Natural killer cell (primary cell): ENCODE measurements around the gene PCSK5. TPM values are rescaled to one million over a fixed set of nuclear protein-coding genes. Genes with fewer than 3 reads are reported as not detected.

ENCODE experiments used
- ATAC-seq, 3 donors: fragments of 150-1000 bp in 2 of 3; fragments of 200-7000 bp in 1 of 3; cut with Tn5 transposase; 1 replicate in 1 of 3; 2 replicates in 2 of 3; pipeline ENCODE4 v1.10.0; 2021; ENCODE audit warnings: mild to moderate bottlenecking in 2 of 3, moderate library complexity in 2 of 3
- DNase-seq, 2 donors: peaks; one replicate each; pipeline versions ENCODE4 v3.0.0 to v3.0.0-alpha.2; 2013 to 2021; ENCODE audit warnings: mixed read lengths in 1 of 2
- H3K27ac ChIP-seq: one replicate; pipeline ENCODE4 v1.5.1; 2013; ENCODE audit warnings: mild to moderate bottlenecking, low read length
- H3K27me3 ChIP-seq: one replicate; pipeline ENCODE4 v1.6.1; 2013; ENCODE audit warnings: low read length; ENCODE audit not compliant: control insufficient read depth, insufficient read depth
- H3K36me3 ChIP-seq: one replicate; pipeline ENCODE4 v1.6.1; 2013; ENCODE audit warnings: low read length; ENCODE audit not compliant: control insufficient read depth, insufficient read depth
- H3K4me1 ChIP-seq: one replicate; pipeline ENCODE4 v1.6.1; 2013; ENCODE audit warnings: low read length; ENCODE audit not compliant: control insufficient read depth, insufficient read depth
- H3K4me3 ChIP-seq: one replicate; pipeline ENCODE4 v1.5.1; 2013; ENCODE audit warnings: low read length
- H3K9me3 ChIP-seq: one replicate; pipeline ENCODE4 v1.6.1; 2013; ENCODE audit warnings: low read length; ENCODE audit not compliant: control insufficient read depth, insufficient read depth
- H3K27ac Mint-ChIP-seq, 2 donors: one replicate each; pipeline ENCODE4 v1.8.0; 2022; ENCODE audit warnings: mild to moderate bottlenecking in 2 of 2, mixed read lengths in 2 of 2, moderate library complexity in 1 of 2
- H3K27me3 Mint-ChIP-seq, 2 donors: one replicate each; pipeline ENCODE4 v1.8.0; 2022; ENCODE audit warnings: low read depth in 2 of 2, mixed read lengths in 2 of 2
- H3K36me3 Mint-ChIP-seq: one replicate; pipeline ENCODE4 v1.8.0; 2022; ENCODE audit warnings: mixed read lengths
- H3K4me1 Mint-ChIP-seq, 2 donors: one replicate each; pipeline ENCODE4 v1.8.0; 2022; ENCODE audit warnings: mixed read lengths in 2 of 2
- H3K4me3 Mint-ChIP-seq: one replicate; pipeline ENCODE4 v1.8.0; 2022; ENCODE audit warnings: mild to moderate bottlenecking, moderate library complexity, mixed read lengths
- H3K9me3 Mint-ChIP-seq, 2 donors: one replicate each; pipeline ENCODE4 v1.8.0; 2022; ENCODE audit warnings: mixed read lengths in 2 of 2
- CTCF ChIP-seq: fragments of 200-600 bp; IDR thresholded peaks from one replicate; pipeline ENCODE4 v1.8.0; 2022; ENCODE audit warnings: antibody characterized with exemption
- WGBS: methylation state at CpG from one replicate; pipeline ENCODE4 v1.1.7; 2013; ENCODE audit warnings: missing lambda C conversion rate; ENCODE audit not compliant: insufficient coverage; 5-methylcytosine and 5-hydroxymethylcytosine counted together
- intact Hi-C: fragments of 100-400 bp; cut with micrococcal nuclease; formaldehyde crosslinking; loops from one replicate; pipeline ENCODE4 v1.14.2; 2022
- total RNA-seq, 4 donors: library from RNA; stranded (reverse); fragments of 120-200 nt in 1 of 4; gene quantifications; one replicate each; pipeline versions ENCODE4 v1.2.3 to v1.2.4, GENCODE V29; 2013 to 2022

PCSK5 gene
- total RNA-seq, 3 donors from 2014 or later (not counting 1 experiment from before 2014, with no cell fraction given) = 2.4 to 13.2 (median 5.7) TPM

DNA sequence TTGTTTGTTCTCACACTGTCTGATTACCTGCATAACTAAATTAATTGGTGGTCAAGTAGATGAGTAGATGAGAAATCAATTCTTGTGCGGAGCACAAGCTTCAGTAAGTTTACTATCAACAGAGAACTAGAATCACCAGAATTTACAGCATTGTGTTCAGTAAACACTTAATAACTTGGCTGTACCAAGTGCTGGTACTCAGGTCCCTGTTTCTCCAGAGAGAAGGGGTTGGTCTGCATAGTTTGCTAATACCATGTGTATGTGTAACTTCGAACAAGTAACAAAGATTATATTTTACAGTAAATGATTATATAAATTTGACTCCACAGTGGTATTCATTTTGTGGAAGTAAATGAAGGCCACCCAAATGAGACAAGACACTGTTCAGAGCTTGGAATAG lies 146.3 kb downstream of the PCSK5 start:
- H3K27ac Mint-ChIP-seq = no peak overlapping the region
- H3K4me1 Mint-ChIP-seq = no peaks in the 10 kb centered on the region
- no peak for ATAC-seq
- WGBS = no CpG with 5 or more reads among the region's 2 CpGs
- Histone ChIP-seq H3K27ac (no peak overlapping the region), H3K4me1 (no peaks in the 10 kb centered on the region), H3K36me3 (no peaks in the 10 kb centered on the region), H3K4me3 (no peak overlapping the region), H3K27me3 (no peaks in the 10 kb centered on the region), H3K9me3 (no peaks in the 10 kb centered on the region)
- H3K36me3 Mint-ChIP-seq = no peaks in the 10 kb centered on the region
- H3K4me3 Mint-ChIP-seq = no peak overlapping the region
- no peaks in the 10 kb centered on the region for H3K9me3 Mint-ChIP-seq
- H3K27me3 Mint-ChIP-seq = peaks cover 0 to 8% of the 10 kb centered on the region in 2 donors
- TF ChIP-seq CTCF = no peak
- no peak for DNase-seq
- intact Hi-C loops = no loop called here

DNA sequence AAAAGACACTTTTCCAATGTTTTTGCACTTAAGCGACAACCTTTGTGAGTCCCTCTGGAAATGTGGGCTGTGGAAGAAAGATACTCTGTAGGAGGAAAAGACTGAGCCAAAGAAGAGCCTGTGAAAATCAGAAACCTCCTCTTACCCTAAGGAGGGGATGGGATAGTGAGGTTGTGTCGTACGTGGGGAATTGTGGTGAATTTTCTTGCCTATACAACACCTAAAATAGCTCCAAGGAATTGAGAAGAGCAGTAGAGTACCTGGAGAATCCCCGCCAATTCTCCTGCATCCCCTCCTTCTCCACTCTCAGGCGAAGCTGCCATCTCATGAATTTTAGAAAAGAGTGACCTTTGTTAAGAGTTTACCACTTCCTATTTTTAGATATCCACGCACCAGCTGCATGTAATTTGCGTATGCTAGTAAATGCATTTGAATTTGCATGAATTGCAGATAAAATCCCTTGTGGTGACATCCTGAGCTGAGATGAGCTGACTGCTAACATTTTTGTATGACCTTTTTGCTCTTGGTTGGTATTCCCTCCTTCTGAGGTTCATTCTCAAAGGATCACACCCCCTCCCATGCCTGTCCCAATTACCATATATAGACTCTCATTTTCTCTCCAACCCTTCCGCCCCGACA lies 147.2 kb downstream of the PCSK5 start:
- TF ChIP-seq CTCF = no peak
- no peak for DNase-seq

DNA sequence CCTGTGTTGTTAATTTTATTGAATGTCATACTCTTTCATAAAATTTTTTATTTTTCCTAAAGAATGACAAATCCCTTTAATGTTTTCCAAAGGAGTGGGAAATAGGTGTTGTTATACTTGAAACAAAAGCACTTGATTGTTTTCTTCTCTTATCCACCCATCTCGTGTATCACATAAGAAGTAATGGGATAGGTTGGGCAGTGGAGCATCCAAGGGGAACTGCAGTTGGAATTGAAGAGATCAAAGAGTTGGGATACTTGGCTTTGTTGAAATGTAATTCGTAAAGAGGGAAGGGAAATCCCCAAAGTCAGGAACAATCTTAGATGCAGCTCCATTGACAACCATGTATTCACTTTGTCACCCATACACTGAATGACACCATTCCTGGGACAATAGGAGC lies 148.0 kb downstream of the PCSK5 start:
- intact Hi-C loops = no loop called here
- no peak overlapping the region for H3K4me3 Mint-ChIP-seq
- Histone ChIP-seq H3K27ac (no peak overlapping the region), H3K27me3 (no peaks in the 10 kb centered on the region), H3K36me3 (no peaks in the 10 kb centered on the region), H3K4me1 (no peaks in the 10 kb centered on the region), H3K4me3 (no peak overlapping the region), H3K9me3 (no peaks in the 10 kb centered on the region)
- no peak for TF ChIP-seq CTCF
- no peaks in the 10 kb centered on the region for H3K9me3 Mint-ChIP-seq
- H3K27ac Mint-ChIP-seq = no peak overlapping the region
- WGBS = 88% methylated on average over 1 of the region's 2 CpGs
- no peak for DNase-seq
- no peaks in the 10 kb centered on the region for H3K4me1 Mint-ChIP-seq
- H3K27me3 Mint-ChIP-seq = peaks cover 0 to 8% of the 10 kb centered on the region in 2 donors
- ATAC-seq = no peak
- no peaks in the 10 kb centered on the region for H3K36me3 Mint-ChIP-seq

More for the DNA sequence above, 147.2 kb downstream of the PCSK5 start:
- Mint-ChIP-seq H3K4me1 (no peaks in the 10 kb centered on the region), H3K36me3 (no peaks in the 10 kb centered on the region), H3K4me3 (no peak overlapping the region), H3K27ac (no peak overlapping the region), H3K9me3 (no peaks in the 10 kb centered on the region), H3K27me3 (peaks cover 0 to 8% of the 10 kb centered on the region in 2 donors)
- Histone ChIP-seq H3K4me3 (no peak overlapping the region), H3K4me1 (no peaks in the 10 kb centered on the region), H3K27ac (no peak overlapping the region), H3K9me3 (no peaks in the 10 kb centered on the region), H3K27me3 (no peaks in the 10 kb centered on the region), H3K36me3 (no peaks in the 10 kb centered on the region)
- 88% methylated on average over 6 of the region's 9 CpGs for WGBS
- ATAC-seq = no peak
- intact Hi-C loops = no loop called here

- Histone ChIP-seq H3K4me3 (no peak overlapping the region), H3K27me3 (no peaks in the 10 kb centered on the region), H3K36me3 (no peaks in the 10 kb centered on the region), H3K4me1 (no peaks in the 10 kb centered on the region), H3K27ac (no peak overlapping the region), H3K9me3 (no peaks in the 10 kb centered on the region)
- no peaks in the 10 kb centered on the region for H3K9me3 Mint-ChIP-seq
- H3K4me3 Mint-ChIP-seq = no peak overlapping the region
- TF ChIP-seq CTCF = no peak
- 98% methylated on average over 3 of the region's 3 CpGs for WGBS
- no peaks in the 10 kb centered on the region for H3K36me3 Mint-ChIP-seq
- H3K27me3 Mint-ChIP-seq = no peaks in the 10 kb centered on the region
- no peaks in the 10 kb centered on the region for H3K4me1 Mint-ChIP-seq
- ATAC-seq = no peak
- intact Hi-C loops = no loop called here
- DNase-seq = no peak
- H3K27ac Mint-ChIP-seq = no peak overlapping the region
Measured at GRCh38 chr9:76044266-76044819, 153.9 kb downstream of the PCSK5 start.
